Osteoblast (primary cell): ENCODE results near the gene BRMS1L. TPM values are rescaled to one million over a fixed set of nuclear protein-coding genes. Genes with fewer than 3 reads are reported as not detected.

Source experiments
- DNase-seq: peaks from one replicate; pipeline ENCODE4 v3.0.0; 2011; ENCODE audit warnings: low spot score, mixed read lengths; ENCODE audit not compliant: insufficient read length; ENCODE audit errors: missing footprints
- H2AFZ ChIP-seq: 2 replicates; pipeline ENCODE4 v1.6.0; 2011; ENCODE audit warnings: mild to moderate bottlenecking, low read length
- H3K27ac ChIP-seq: 2 replicates; pipeline ENCODE4 v1.5.1; 2011; ENCODE audit warnings: mild to moderate bottlenecking, low read depth, low read length, moderate library complexity
- H3K27me3 ChIP-seq: 2 replicates; pipeline ENCODE4 v1.6.0; 2012; ENCODE audit warnings: mild to moderate bottlenecking, control low read depth, inconsistent platforms, low read length, moderate library complexity; ENCODE audit not compliant: insufficient read depth
- H3K36me3 ChIP-seq: 2 replicates; pipeline ENCODE4 v1.5.1; 2011; ENCODE audit warnings: mild to moderate bottlenecking, low read length, control low read depth, moderate library complexity; ENCODE audit not compliant: insufficient read depth
- H3K4me1 ChIP-seq: 2 replicates; pipeline ENCODE4 v1.5.1; 2011; ENCODE audit warnings: mild to moderate bottlenecking, low read length, control low read depth, moderate library complexity; ENCODE audit not compliant: insufficient read depth
- H3K4me2 ChIP-seq: 2 replicates; pipeline ENCODE4 v1.6.0; 2011; ENCODE audit warnings: mild to moderate bottlenecking, low read length; ENCODE audit not compliant: insufficient read depth
- H3K4me3 ChIP-seq: fragments of 200-600 bp; sonication (generic); 3 replicates; pipeline ENCODE4 v1.5.1; 2012; ENCODE audit warnings: mild to moderate bottlenecking, low read length, inconsistent platforms; ENCODE audit not compliant: insufficient read depth
- H3K79me2 ChIP-seq: 2 replicates; pipeline ENCODE4 v1.6.0; 2012; ENCODE audit warnings: mild to moderate bottlenecking, low read length, control low read depth, inconsistent platforms; ENCODE audit not compliant: insufficient read depth
- H3K9me3 ChIP-seq: 2 replicates; pipeline ENCODE4 v1.5.1; 2011; ENCODE audit warnings: low read depth, low read length, control low read depth
- H4K20me1 ChIP-seq: 2 replicates; pipeline ENCODE4 v1.6.0; 2012; ENCODE audit warnings: mild to moderate bottlenecking, low read length, control low read depth; ENCODE audit not compliant: insufficient read depth
- CTCF ChIP-seq: IDR thresholded peaks from 2 replicates; pipeline ENCODE4 v1.5.1; 2011; ENCODE audit warnings: mild to moderate bottlenecking, low read depth, low read length, moderate library complexity; ENCODE audit errors: extremely low read depth
- total RNA-seq: library from RNA; depleted of rRNA; stranded (reverse); fragments of >200 nt; gene quantifications from 2 replicates; pipeline ENCODE4 v1.2.3, GENCODE V29; 2012

BRMS1L gene
- total RNA-seq, 1 donor = 3.6 TPM

GRCh38 chr14:35783699-35784098, 42.4 kb upstream of the BRMS1L start:
- no peaks in the 10 kb centered on the region for H3K4me1 ChIP-seq
- H3K79me2 ChIP-seq = peaks cover 31% of the 10 kb centered on the region
- H3K36me3 ChIP-seq = no peaks in the 10 kb centered on the region
- H3K27me3 ChIP-seq = no peaks in the 10 kb centered on the region
- no peak overlapping the region for H3K4me2 ChIP-seq
- peaks cover 46% of the 10 kb centered on the region for H4K20me1 ChIP-seq
- H3K27ac ChIP-seq = no peak overlapping the region
- no peak for DNase-seq
- no peak overlapping the region for H3K4me3 ChIP-seq
- H2AFZ ChIP-seq = no peak overlapping the region
- no peaks in the 10 kb centered on the region for H3K9me3 ChIP-seq
- no peak for TF ChIP-seq CTCF

- Histone ChIP-seq H3K4me3 (no peak overlapping the region), H3K4me2 (no peak overlapping the region), H3K36me3 (no peaks in the 10 kb centered on the region), H4K20me1 (peaks cover 50% of the 10 kb centered on the region), H3K4me1 (no peaks in the 10 kb centered on the region), H2AFZ (no peak overlapping the region), H3K27ac (no peak overlapping the region), H3K27me3 (no peaks in the 10 kb centered on the region), H3K9me3 (no peaks in the 10 kb centered on the region), H3K79me2 (peaks cover 18% of the 10 kb centered on the region)
- DNase-seq = no peak
- TF ChIP-seq CTCF = no peak
These were observed 39.3 kb upstream of the BRMS1L start for GRCh38 chr14:35786856-35787255.

- Histone ChIP-seq H3K9me3 (no peaks in the 10 kb centered on the region), H3K4me2 (no peak overlapping the region), H3K79me2 (peaks cover 9% of the 10 kb centered on the region), H4K20me1 (peaks cover 43% of the 10 kb centered on the region), H3K36me3 (no peaks in the 10 kb centered on the region), H3K27ac (no peak overlapping the region), H3K4me1 (no peaks in the 10 kb centered on the region), H2AFZ (no peak overlapping the region), H3K27me3 (no peaks in the 10 kb centered on the region), H3K4me3 (no peak overlapping the region)
- DNase-seq = no peak
- no peak for TF ChIP-seq CTCF
These were observed 36.5 kb upstream of the BRMS1L start for GRCh38 chr14:35789651-35790050.

- no peaks in the 10 kb centered on the region for H3K4me1 ChIP-seq
- no peaks in the 10 kb centered on the region for H3K9me3 ChIP-seq
- H3K4me2 ChIP-seq = no peak overlapping the region
- H3K36me3 ChIP-seq = no peaks in the 10 kb centered on the region
- H4K20me1 ChIP-seq = peaks cover 29% of the 10 kb centered on the region
- H2AFZ ChIP-seq = no peak overlapping the region
- DNase-seq = no peak
- no peak for TF ChIP-seq CTCF
- peaks cover 45% of the 10 kb centered on the region for H3K79me2 ChIP-seq
- H3K27me3 ChIP-seq = no peaks in the 10 kb centered on the region
- no peak overlapping the region for H3K4me3 ChIP-seq
- H3K27ac ChIP-seq = no peak overlapping the region
These were observed 28.3 kb upstream of the BRMS1L start for GRCh38 chr14:35797796-35798195.
